Gastroesophageal sphincter (tissue), 3 donors: Measurements from ENCODE around the gene PGPEP1.

Source experiments
- CTCF ChIP-seq, 4 experiments: fragments of 200-600 bp in 2 of 4; fragments of 450-650 bp in 2 of 4; sonication (generic) in 1 of 4; IDR thresholded peaks; one replicate each; pipeline ENCODE4 v1.5.1; 2017 to 2019; ENCODE audit warnings: antibody characterized with exemption in 4 of 4, mild to moderate bottlenecking in 2 of 4, moderate library complexity in 2 of 4
- EP300 ChIP-seq: sonication (generic); formaldehyde crosslinking; IDR thresholded peaks from one replicate; pipeline ENCODE4 v1.6.1; 2017; ENCODE audit warnings: antibody characterized with exemption, mild to moderate bottlenecking
- POLR2A ChIP-seq, 2 donors: fragments of 450-650 bp; IDR thresholded peaks; one replicate each; pipeline ENCODE4 v1.6.1; 2017; ENCODE audit warnings: antibody characterized with exemption in 2 of 2, mild to moderate bottlenecking in 2 of 2, moderate library complexity in 1 of 2
- POLR2AphosphoS5 ChIP-seq: sonication (generic); formaldehyde crosslinking; IDR thresholded peaks from one replicate; pipeline ENCODE4 v1.6.1; 2017; ENCODE audit warnings: antibody characterized with exemption

- peak in 3 of 4 experiments; percentile 8 to 51 (median 16) for TF ChIP-seq CTCF (IDR thresholded peaks at IDR 0.05)
- peak; percentile 78 for TF ChIP-seq POLR2AphosphoS5
- no peak for TF ChIP-seq EP300
- peak; percentile 68 to 73 for TF ChIP-seq POLR2A (IDR thresholded peaks at IDR 0.05)
These were observed 17.5 kb upstream of the PGPEP1 start, which contains the start of gene LSM4 for GRCh38 chr19:18322759-18323460.
